ENCODE measurements around the gene RMND1. TPM values are rescaled to one million over a fixed set of nuclear protein-coding genes. Genes with fewer than 3 reads are reported as not detected.
A peak's percentile ranks its signal among the peaks of the same experiment; 100 is the strongest.
"Not testable (repeated sequence)": the region's sequence is repeated elsewhere in the genome, so short reads cannot be mapped to it uniquely, and the experiment has no call there.

The RMND1 gene
- total RNA-seq, 1 donor = 9.2 TPM

DNA sequence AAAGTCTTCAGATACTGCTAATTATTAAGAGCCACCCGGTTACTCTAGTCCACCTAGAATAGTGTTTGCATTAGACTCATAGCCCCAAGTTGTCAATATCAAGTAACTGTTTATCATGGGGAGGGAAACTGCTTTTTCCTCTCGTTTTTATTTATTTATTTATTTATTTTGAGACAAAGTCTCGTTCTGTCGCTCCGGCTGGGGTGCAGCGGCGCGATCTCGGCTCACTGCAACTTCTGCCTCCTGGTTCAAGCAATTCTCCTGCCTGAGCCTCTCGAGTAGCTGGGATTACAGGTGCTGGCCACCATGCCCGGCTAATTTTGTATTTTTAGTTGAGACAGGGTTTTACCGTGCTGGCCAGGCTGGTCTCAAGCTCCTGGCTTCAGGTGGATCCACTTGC lies 25.8 kb upstream of the RMND1 start:
- Histone ChIP-seq H3K9me3 (ENCODE audit: low read depth, low read length) (no peaks in the 10 kb centered on the region), H3K27me3 (ENCODE audit: insufficient read depth, low read length) (no peaks in the 10 kb centered on the region), H3K4me3 (ENCODE audit: low read length) (no peak overlapping the region), H3K4me1 (ENCODE audit: insufficient read depth, low read length) (peaks cover 26% of the 10 kb centered on the region)

DNA sequence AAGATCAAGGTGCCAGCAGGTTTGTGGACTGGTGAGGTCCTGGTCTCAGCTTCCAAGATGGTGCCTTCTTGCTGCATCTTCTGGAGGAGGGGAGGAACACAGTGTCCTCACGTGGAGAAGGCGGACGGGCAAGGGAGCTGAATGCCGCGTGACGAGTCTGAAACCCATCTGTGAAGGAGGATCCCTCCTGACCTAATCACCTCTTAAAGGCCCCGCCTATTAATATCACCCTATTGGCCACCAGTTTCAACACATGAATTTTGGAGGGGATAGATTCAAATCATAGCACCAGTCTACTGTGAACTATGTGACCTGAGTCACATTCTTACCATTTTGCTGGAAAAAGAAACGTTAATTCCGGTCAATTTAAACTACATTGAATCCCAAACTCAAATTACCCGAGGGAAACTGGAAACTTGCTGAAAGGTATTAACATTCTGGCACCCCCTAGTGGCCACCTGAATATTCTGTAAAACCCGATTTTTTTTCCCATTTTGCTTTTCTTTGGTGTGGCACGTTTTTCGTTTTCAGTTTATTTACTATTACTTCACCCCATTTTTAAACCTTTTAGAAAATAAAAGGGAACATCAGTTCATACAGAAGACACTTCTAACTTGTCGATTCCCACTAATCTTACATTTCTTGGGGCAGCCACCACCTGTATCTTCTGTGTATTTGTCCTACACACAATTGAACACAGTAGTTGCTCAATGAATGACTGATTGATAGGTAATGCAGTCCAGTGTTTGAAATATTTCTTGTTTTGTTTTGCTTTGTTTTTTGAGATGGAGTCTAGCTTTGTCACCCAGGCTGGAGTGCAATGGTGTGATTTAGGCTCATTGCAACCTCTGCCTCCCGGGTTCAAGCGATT lies 24.0 kb upstream of the RMND1 start:
- no peak overlapping the region for H3K4me3 ChIP-seq (ENCODE audit: low read length)
- no peaks in the 10 kb centered on the region for H3K27me3 ChIP-seq (ENCODE audit: insufficient read depth, low read length)
- H3K9me3 ChIP-seq (ENCODE audit: low read depth, low read length) = no peaks in the 10 kb centered on the region
- peaks cover 10% of the 10 kb centered on the region for H3K4me1 ChIP-seq (ENCODE audit: insufficient read depth, low read length)

DNA sequence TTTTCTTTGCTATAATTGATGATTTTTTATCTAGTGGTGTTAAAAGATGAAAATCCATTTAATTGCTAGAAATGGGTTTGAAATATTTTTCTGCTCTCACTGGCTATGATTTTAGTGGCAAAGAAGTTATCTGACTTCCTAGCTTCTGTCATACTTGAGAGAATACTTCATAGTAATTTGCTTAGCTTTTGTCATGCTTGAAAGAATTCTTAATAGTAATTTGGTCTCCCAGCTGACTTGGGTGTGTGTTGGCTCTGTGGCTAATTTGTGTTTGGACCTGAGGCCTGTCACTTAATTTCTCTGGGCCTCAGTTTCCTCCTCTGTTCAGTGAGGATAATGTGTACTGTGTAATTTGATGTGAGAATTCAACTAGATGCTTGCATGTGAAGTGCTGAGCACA lies 12.8 kb upstream of the RMND1 start:
- H3K4me1 ChIP-seq (ENCODE audit: insufficient read depth, low read length) = no peaks in the 10 kb centered on the region
- no peaks in the 10 kb centered on the region for H3K9me3 ChIP-seq (ENCODE audit: low read depth, low read length)
- H3K27me3 ChIP-seq (ENCODE audit: insufficient read depth, low read length) = no peaks in the 10 kb centered on the region
- H3K4me3 ChIP-seq (ENCODE audit: low read length) = no peak overlapping the region

DNA sequence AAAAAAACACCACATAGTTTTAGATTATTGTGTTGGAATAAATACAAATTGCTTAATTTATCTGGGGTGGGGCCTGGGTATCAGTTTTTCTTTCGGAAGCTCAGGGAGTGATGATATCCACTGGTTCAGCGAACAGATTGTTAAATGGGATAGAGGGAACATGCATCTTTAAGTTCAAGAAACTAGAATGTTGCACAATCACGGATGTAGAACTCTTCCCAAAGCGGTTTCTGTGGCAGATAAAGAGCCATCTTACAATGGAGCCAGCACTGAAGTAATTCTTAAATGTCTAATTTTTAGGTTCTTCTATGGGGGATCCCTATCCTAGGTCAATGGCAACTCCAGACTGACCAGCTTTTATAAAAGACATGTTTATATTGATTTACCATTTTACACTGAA lies 9.7 kb upstream of the RMND1 start:
- no peaks in the 10 kb centered on the region for H3K27me3 ChIP-seq (ENCODE audit: insufficient read depth, low read length)
- H3K4me3 ChIP-seq (ENCODE audit: low read length) = no peak overlapping the region
- H3K4me1 ChIP-seq (ENCODE audit: insufficient read depth, low read length) = no peaks in the 10 kb centered on the region
- H3K9me3 ChIP-seq (ENCODE audit: low read depth, low read length) = no peaks in the 10 kb centered on the region

DNA sequence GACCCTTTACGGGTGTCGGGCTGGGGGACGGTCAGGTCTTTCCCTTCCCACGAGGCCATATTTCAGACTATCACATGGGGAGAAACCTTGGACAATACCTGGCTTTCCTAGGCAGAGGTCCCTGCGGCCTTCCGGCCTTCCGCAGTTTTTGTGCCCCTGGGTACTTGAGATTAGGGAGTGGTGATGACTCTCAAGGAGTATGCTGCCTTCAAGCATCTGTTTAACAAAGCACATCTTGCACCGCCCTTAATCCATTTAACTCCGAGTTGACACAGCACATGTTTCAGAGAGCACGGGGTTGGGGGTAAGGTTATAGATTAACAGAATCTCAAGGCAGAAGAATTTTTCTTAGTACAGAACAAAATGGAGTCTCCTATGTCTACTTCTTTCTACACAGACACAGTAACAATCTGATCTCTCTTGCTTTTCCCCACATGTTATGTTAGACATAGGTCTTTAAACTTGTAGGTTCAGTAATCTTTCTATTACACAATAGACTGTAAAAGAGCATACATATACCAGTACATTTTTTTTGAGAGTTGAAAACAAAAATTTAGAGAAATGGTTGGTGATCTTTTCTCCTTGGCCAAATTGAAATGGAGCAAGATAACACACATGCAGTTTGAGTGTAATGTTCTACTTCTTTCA lies 3.9 kb upstream of the RMND1 start:
- peaks cover 13% of the 10 kb centered on the region for H3K4me1 ChIP-seq (ENCODE audit: insufficient read depth, low read length)
- H3K27me3 ChIP-seq (ENCODE audit: insufficient read depth, low read length); H3K4me3 ChIP-seq (ENCODE audit: low read length); H3K9me3 ChIP-seq (ENCODE audit: low read depth, low read length): not testable (repeated sequence)

DNA sequence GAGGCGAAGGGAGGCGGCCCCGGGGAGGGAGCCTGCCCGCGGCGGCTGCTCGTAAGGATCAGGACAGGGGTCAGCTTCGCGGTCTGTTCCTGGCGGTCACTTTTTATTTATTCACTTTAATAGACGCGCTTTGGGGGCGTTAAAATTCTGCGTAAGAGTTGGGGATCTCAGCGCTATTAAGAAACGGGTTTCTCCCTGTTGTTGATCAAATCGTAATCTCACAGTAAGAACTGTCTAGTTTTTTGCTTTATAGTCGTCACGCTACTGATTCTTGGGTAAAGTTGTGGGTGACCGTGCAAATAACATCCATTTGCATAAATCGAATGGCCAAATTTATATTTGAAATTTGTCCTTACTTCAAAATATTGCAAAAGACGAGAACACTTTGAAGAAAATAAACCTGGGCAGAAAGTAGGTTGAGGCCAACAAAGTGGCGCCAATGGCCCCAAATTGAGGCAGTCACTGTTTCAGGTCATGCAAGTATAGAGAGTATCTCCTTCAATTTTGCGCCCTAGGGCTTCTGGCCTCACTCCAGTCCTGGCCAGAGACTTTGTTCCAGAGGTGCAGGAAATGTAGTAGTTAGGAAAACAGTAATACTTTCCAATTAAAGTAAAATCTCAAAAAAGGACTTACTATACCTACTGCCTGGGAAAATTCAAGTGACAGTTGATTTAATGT lies 963 bp upstream of the RMND1 start:
- Histone ChIP-seq H3K27me3 (ENCODE audit: insufficient read depth, low read length) (no peaks in the 10 kb centered on the region), H3K9me3 (ENCODE audit: low read depth, low read length) (no peaks in the 10 kb centered on the region), H3K4me1 (ENCODE audit: insufficient read depth, low read length) (peaks cover 13% of the 10 kb centered on the region), H3K4me3 (ENCODE audit: low read length) (peak overlapping the region; percentile 82)

DNA sequence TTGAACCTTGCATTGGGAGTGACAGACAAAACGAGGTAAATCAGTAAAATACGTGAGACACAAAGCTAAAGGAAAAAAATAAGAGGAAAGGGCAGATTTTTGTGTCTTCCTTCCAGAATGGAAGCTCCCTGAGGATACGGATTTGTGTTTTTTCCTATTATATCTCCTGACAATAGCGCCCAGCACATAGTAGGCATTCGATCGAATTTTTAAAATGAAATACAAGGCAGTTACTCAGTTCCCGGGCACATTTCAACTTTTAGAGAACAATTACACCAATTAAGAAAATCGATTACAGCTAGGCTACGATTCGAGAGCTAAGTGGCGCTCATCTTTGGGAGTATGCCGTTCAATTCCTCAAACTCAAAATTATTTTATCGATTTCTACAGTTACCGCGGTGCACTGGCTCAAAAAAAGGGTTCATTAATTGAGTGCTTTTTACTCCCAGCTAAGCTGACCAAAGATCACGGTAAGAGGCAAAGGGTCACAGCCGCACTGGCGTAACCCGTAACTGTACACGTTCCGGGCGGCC lies 443 bp downstream of the RMND1 start:
- Histone ChIP-seq H3K27me3 (ENCODE audit: insufficient read depth, low read length) (no peaks in the 10 kb centered on the region), H3K4me3 (ENCODE audit: low read length) (peak overlapping the region; percentile 82), H3K9me3 (ENCODE audit: low read depth, low read length) (no peaks in the 10 kb centered on the region), H3K4me1 (ENCODE audit: insufficient read depth, low read length) (peaks cover 13% of the 10 kb centered on the region)

DNA sequence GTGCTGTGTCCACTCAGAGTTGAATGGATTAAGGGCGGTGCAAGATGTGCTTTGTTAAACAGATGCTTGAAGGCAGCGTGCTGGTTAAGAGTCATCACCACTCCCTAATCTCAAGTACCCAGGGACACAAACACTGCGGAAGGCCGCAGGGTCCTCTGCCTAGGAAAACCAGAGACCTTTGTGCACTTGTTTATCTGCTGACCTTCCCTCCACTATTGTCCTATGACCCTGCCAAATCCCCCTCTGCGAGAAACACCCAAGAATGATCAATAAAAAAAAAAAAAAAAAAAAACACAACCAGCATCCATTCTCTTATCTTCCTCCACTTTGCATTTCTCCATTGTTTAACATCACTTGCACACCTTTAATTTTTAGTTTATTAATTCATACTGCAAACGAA lies 998 bp downstream of the RMND1 start:
- not testable (repeated sequence) for H3K9me3 ChIP-seq (ENCODE audit: low read depth, low read length); H3K27me3 ChIP-seq (ENCODE audit: insufficient read depth, low read length); H3K4me3 ChIP-seq (ENCODE audit: low read length)
- H3K4me1 ChIP-seq (ENCODE audit: insufficient read depth, low read length) = peaks cover 13% of the 10 kb centered on the region

DNA sequence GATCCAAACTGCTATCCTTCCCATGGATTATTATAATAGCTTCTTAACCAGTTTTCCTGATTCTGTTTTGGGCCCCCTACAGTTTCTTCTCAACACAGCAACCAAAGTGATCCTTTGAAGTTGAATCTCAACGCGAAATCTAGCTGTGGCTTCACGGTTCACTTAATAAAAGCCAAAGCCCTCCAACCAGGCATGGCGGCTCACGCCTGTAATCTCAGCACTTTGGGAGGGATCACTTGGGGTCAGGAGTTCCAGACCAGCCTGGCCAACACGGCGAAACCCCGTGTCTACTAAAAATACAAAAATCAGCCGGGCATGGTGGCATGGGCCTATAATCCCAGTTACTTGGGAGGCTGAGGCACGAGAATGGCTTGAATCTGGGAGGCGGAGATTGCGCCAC lies 3.3 kb downstream of the RMND1 start:
- Histone ChIP-seq H3K9me3 (ENCODE audit: low read depth, low read length) (no peaks in the 10 kb centered on the region), H3K4me1 (ENCODE audit: insufficient read depth, low read length) (peaks cover 8% of the 10 kb centered on the region), H3K27me3 (ENCODE audit: insufficient read depth, low read length) (no peaks in the 10 kb centered on the region), H3K4me3 (ENCODE audit: low read length) (no peak overlapping the region)

DNA sequence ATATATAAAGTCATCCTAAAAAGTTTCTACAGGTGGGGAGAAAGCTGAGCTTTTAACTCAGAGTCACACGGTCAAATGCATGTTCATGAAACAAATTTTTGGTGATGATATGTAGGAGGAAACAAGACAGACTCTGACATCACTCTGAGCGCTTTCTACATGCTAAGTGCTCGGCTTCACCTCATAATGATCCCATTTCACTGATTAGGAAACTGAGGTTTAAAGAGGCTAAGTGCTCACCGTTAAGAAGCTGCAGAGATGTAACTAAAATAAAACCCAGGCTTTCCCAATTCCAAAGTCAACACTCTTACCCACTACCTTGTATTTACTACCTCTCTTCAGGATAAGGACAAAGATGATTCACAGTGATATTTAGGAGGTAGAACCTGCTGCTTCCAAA lies 4.7 kb downstream of the RMND1 start:
- no peaks in the 10 kb centered on the region for H3K4me1 ChIP-seq (ENCODE audit: insufficient read depth, low read length)
- H3K9me3 ChIP-seq (ENCODE audit: low read depth, low read length) = no peaks in the 10 kb centered on the region
- H3K27me3 ChIP-seq (ENCODE audit: insufficient read depth, low read length) = no peaks in the 10 kb centered on the region
- no peak overlapping the region for H3K4me3 ChIP-seq (ENCODE audit: low read length)

DNA sequence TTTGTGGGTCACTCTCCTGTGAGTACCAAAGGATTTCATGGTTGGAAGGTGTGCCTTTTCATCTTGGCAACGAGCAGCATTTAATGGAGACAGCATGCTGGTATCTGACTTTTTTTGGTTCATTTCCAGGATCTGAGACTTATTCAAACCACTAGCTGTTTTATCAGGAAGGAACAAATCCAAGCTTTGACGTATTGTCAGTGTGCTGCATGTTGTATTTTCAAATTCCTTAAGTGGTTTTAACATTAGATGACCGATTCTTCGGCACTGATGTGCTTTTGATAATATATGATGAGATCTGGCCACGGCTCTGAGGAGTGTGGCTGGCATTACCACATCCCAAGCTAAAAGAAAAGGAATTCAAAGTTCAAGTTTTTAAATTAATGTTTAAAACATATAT lies 6.4 kb downstream of the RMND1 start:
- no peaks in the 10 kb centered on the region for H3K9me3 ChIP-seq (ENCODE audit: low read depth, low read length)
- H3K27me3 ChIP-seq (ENCODE audit: insufficient read depth, low read length) = no peaks in the 10 kb centered on the region
- H3K4me3 ChIP-seq (ENCODE audit: low read length) = no peak overlapping the region
- peaks cover 8% of the 10 kb centered on the region for H3K4me1 ChIP-seq (ENCODE audit: insufficient read depth, low read length)

DNA sequence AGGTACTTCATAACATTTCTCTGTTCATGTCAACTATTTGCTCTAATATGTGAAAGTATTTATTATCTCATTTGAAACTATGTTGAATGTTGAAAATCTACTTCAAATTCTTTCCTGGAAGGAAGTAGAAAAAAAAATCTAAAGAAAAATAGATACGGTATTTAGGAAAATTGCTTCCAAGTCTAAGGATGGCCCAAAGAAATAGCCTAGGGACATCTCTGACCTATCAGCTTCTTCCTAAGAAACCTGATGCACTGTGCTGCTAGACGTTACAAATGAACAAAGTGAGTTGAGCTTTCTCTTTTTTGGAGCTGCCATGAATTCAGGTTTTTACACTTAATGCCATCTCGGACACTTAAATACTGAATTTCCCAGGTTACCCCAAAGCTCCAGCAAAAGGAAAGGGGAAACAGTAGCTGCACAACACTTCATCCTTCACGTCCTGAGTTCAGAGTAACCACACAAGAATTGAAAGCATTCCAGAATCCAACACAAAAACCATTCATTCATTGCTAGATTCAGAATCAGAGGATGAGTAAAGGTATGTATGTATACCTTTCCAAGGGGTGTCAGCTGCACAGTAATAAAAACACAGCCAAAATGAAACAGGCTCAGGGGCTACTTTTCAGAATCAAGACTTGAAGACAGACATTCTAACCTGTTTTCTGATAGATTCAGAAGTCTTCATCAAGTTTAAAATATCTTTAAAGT lies 7.9 kb downstream of the RMND1 start:
- Histone ChIP-seq H3K9me3 (ENCODE audit: low read depth, low read length) (no peaks in the 10 kb centered on the region), H3K4me1 (ENCODE audit: insufficient read depth, low read length) (peaks cover 8% of the 10 kb centered on the region), H3K27me3 (ENCODE audit: insufficient read depth, low read length) (no peaks in the 10 kb centered on the region), H3K4me3 (ENCODE audit: low read length) (no peak overlapping the region)

DNA sequence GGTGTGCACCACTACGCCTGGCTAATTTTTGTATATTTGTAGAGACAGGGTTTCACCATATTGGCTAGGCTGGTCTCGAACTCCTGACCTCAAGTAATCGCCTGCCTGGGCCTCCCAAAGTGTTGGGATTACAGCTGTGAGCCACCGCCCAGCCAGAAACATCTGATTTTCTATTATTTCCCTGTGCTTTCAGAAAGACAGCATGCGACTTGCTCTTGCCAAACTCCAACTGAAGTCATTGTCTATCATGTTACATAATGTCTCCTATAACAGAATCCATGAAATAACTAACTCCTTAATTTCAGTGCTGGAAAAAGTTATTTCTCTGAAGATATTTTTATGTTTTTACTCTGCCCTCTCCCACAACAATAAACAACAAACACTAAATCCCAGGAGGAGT lies 8.5 kb downstream of the RMND1 start:
- Histone ChIP-seq H3K27me3 (ENCODE audit: insufficient read depth, low read length) (no peaks in the 10 kb centered on the region), H3K4me1 (ENCODE audit: insufficient read depth, low read length) (peaks cover 8% of the 10 kb centered on the region), H3K9me3 (ENCODE audit: low read depth, low read length) (no peaks in the 10 kb centered on the region), H3K4me3 (ENCODE audit: low read length) (no peak overlapping the region)

DNA sequence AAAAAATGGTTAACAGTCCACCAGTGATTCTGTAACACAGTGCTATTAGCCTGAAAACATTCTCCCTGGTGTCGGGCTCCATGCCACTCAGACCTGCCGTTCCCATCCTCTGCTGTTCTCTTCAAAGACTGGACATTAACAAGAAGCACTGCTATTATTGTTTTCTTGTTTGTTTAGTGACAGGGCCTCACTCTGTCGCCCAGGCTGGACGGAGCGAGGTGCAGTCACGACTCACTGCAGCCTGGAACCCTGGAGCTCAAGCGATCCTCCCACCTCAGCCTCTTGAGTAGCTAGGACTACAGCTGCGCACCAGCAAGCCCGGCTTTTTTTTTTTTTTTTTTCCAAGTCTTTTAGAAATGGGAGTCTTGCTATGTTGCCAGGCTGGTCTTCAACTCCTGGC lies 9.6 kb downstream of the RMND1 start:
- Histone ChIP-seq H3K27me3 (ENCODE audit: insufficient read depth, low read length) (no peaks in the 10 kb centered on the region), H3K4me1 (ENCODE audit: insufficient read depth, low read length) (peaks cover 8% of the 10 kb centered on the region), H3K4me3 (ENCODE audit: low read length) (no peak overlapping the region), H3K9me3 (ENCODE audit: low read depth, low read length) (no peaks in the 10 kb centered on the region)

Measured in mononuclear cell (primary cell).